Erythroblast (primary cell): Measurements from ENCODE around the gene LAPTM4A.

Experiments
- GATA1 ChIP-seq: IDR thresholded peaks from 2 replicates; pipeline ENCODE4 v1.6.1; 2011; ENCODE audit warnings: low read depth, mild to moderate bottlenecking, control low read depth, low read length, moderate library complexity
- POLR2A ChIP-seq: IDR thresholded peaks from 2 replicates; pipeline ENCODE4 v1.6.1; 2011; ENCODE audit warnings: mild to moderate bottlenecking, low read length

GRCh38 chr2:20091305-20091991 is 40.0 kb upstream of the LAPTM4A start:
- no peak for TF ChIP-seq POLR2A
- no peak for TF ChIP-seq GATA1
